GM18508 (cell line): ENCODE measurements around the gene DYNC1LI2.
"Not testable (repeated sequence)": the region's sequence is repeated elsewhere in the genome, so short reads cannot be mapped to it uniquely, and the experiment has no call there.

ENCODE experiments used
- ATAC-seq: cut with Tn5 transposase; IDR thresholded peaks from one replicate; pipeline ENCODE4 v1.9.1; 2021; ENCODE audit warnings: moderate number of reproducible peaks; ENCODE audit not compliant: insufficient read depth, unreplicated experiment

DYNC1LI2 gene

DNA sequence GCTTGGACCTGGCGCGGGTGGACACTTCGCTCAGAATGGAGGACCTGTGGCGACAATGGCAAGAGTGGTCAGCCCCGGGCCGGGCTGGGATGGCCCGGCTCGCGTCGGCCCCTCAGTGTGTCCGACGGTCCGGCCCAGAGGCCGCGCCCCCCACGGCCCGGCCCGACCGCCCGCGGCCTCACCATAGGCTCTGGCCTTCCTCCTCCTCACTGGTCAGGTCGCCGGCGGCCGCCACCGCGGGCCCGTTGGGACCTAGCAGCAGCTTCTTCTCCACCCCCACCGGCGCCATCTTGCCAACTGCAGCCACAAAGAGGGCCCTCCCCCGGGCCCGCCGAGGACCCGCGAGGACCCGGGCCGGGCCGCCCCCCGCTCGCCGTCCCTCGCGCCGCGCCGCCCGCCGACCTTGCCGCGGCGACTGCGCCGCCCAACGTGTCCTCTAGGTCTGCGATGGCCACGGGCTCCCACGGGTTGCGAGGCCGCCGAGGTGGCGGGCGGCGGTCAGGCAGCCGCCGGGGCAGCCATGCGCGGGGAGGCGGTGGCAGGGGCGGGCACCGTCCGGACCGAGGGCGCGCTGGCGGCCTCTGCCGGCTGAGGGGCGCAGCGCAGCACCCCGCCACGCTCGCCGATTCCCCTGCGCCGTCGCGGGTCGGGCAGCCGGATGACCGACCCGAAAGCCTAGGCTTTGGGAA is at the start of gene DYNC1LI2:
TSS of gene DYNC1LI2 (minus strand) at position 307 of the 689 bp plus-strand sequence. CDS start at position 289, 18 bp downstream.
- ATAC-seq = peak; percentile 50

DNA sequence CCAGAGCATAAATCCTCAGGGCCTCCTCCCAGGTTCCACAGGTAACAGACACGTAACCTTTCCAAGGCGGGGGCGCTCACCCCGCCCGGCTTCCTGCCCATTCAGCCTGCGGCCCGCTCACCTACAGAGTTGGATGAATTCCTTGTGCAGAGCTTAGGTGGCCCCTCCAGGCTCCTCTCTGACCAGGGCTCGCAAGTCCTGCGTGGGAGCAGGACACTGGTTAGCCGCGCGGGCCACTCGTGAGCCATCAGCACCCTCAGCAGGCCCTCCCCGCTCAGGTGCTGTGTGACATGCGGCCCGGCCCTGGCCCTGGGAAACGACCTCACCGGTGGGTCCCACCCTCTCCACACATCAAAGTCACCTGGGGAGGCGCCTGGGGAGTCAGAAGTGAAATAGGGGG is 49.4 kb upstream of the DYNC1LI2 start:
- no peak for ATAC-seq

DNA sequence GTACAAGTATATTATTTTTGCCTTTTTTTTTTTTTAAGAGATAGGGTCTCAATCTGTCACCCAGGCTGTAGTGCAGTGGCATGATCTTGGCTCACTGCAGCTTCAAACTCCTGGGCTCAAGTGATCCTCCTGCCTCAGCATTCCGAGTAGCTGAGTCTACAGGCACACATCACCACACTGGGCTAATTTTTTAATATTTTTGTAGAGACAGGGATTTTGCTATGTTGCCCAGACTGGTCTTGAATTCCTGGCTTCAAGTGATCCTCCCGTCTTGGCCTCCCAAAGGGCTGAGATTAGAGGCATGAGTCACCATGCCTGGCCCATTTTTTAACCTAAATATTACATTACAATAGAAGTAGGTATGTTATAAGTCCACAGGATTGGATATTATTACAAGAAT is 46.8 kb upstream of the DYNC1LI2 start:
- no peak for ATAC-seq

DNA sequence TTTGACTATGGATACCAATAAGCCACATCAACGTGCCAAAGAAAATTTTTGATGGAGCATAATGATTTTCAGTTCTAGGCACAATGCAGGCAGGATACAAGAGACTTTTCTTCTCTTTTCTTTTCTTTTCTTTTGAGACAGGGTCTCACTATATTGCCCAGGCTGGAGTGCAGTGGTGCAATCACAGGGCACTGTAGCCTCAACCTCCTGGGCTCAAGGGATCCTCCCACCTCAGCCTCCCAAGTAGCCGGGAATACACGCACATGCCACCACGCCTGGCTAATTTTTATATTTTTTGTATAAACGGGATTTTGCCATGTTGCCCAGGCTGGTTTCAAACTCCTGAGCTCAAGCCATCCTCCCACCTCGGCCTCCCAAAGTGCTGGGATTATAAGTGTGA is 42.6 kb upstream of the DYNC1LI2 start:
- ATAC-seq = not testable (repeated sequence)

DNA sequence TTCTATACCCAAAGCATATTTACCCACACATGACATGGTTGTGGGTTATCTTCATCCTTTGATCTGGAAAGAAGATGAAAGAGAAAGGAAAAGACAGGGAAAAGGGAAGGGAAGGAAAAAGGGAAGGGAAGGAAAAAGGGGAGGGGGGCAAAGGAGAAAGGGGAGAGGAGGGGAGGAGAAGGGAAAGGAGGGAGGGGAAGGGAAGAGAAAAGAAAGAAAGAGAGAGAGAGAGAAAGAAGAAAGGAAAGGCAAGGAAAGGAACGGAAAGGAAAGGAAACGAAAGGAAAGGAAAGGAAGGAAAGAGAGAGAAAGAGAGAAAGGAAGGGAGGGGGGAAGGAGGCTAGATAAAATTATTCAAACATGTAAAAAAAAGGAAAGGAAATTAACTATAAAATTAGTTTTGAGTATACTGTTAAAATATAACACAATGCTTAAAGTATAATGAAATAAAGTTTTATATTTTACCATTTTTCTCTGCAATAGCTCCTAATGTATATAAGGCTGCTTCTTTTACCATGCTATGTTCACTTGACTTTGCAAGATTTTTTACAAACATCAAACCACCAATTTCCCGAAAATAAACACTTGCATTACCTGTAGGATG is 38.8 kb upstream of the DYNC1LI2 start:
- no peak for ATAC-seq

DNA sequence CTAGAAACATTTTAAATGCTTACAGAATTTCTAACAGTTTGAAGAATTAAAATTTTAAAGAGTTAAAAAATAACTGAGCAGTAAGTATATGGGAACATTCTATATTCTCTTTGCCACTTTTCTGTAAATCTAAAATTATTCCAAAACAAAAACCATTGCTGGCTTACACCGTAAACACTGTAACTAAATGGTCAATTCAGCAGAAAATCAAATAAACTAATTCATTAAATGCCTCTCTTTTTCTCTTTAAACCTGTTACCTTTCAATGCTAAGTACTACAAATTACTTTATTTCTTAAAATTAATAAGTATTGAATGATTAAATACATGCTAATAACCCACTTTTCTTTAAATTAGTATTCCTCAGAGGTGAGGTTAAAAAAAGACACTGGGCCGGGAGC is 36.0 kb upstream of the DYNC1LI2 start:
- no peak for ATAC-seq

DNA sequence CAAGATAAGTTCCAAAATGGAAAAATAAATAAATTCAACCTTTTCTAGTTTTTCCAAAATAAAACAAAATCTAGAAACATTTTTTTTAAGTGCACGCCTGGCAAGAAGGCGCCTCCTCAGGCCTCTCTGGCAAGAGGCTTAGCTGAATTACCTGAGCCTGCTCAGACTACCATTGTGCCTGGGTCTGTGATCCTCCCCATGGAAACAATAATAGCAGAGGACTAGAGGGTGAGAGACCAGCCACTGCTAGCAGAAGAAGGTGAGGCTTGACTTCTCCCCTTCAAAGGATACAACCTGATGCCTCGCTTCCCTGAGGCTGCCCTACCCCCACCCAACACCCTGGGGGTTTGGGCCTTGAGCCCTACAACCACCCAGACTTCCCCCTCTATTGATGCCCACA is 35.1 kb upstream of the DYNC1LI2 start:
- ATAC-seq = no peak

DNA sequence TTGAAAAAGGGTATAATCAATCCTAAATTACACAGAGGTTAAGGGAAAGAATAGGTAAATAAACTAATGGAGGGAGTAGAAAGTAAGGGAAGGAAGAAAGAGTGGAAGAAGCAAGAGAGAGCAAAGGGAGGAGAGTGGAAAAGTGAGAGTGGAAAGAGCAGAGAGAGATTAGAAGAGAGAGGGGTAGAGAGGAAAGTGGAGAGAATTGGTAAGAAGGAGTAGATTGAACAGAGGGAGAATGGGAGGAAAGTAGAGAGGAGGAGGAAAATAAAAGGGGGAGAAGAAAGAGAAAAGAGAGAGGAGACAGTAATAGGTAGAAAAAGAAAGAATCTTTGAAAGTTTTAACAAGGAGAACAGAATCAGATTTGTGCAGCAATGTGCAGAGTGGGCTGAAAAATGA is 25.0 kb upstream of the DYNC1LI2 start:
- ATAC-seq = no peak

DNA sequence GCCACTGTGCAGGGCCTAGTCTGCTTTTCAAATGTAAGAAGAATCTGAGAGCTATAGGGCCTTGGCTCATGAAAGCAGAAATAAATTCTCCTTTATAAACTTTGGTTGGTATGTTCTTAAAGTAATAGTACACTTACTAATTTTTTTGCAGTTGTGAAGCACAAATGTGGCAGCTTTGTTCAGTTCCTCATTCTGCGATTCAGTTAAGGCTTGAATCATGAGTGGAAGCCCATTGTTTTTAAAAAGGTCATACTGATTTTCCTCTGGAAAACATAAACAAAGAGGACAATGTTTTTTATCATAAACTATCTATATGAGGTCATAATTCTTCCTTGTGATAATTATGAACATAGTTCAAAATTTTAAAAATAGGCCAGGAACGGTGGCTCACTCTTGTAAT is 23.6 kb upstream of the DYNC1LI2 start:
- ATAC-seq = no peak

DNA sequence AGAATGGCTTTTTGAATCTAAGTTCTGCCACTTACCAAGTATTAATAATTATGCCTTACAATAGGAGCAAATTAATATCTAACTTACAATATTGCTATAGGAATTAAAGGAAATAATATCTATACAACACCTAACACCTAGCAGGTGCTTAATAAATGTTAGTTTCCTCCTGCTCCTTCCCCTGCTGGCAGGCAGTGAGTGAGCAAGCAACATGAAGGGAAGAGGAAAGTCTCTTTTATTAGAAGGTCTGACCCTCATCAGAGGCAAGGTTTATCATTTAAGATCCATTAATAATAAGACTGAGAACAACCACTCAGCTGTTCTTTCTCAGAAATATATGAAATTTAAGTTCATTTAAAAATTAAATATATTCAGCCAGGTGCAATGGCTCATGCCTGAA is 6.7 kb upstream of the DYNC1LI2 start:
- no peak for ATAC-seq

DNA sequence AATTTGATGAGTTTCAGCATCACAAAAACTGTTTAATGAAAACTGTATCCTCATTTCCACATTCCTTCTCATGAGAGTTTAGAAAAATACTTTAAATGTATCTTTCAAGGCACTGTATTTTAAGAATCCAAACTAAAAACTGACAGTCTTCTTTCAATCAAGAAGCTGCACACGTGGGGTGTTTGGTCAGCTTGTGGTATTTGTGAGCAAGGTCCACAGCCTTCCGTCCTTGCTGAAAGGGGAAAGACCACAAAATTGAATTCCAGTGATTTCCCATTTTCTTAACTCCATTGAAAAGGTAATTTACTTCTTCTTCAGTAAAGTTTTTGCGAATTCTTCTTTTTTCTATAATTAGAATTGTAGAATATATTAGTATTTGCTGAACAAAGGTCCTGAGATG is 3.4 kb upstream of the DYNC1LI2 start:
- ATAC-seq = no peak

DNA sequence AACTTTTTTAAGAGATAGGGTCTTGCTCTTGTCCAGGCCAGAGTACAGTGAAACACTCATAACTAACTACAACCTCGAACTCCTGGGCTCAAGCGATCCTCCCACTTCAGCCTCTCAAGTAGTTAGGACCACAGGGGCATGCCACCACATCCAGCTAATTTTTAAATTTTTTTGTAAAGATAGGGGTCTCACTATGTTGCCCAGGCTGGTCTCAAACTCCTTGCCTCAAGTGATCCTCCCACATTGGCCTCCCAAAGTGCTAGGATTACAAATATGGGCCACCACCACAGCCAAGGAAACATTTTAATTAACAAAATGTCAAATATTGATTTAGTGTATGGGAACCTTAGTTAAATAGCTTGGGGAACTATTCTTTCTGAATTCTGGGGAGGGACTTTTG is 2.8 kb upstream of the DYNC1LI2 start:
- no peak for ATAC-seq

DNA sequence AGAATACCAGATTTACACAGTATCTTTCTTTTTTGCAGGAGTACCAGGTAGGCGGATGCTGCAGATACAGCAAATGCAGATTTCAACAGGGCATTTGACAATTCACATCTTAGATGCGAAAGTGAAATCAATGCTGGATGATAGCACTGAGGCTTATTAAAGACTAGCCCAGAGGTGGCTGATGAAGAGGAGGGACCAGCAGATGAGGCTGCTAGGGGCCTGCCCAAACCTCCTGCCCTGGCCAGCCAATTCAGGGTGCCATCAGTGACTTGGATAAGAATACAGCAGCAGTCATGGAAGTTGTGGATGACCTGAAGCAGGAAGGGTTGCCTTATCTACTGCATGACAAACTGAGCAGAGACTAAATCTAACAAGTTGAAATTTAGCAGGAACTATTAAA is 1.5 kb upstream of the DYNC1LI2 start:
- ATAC-seq = no peak

DNA sequence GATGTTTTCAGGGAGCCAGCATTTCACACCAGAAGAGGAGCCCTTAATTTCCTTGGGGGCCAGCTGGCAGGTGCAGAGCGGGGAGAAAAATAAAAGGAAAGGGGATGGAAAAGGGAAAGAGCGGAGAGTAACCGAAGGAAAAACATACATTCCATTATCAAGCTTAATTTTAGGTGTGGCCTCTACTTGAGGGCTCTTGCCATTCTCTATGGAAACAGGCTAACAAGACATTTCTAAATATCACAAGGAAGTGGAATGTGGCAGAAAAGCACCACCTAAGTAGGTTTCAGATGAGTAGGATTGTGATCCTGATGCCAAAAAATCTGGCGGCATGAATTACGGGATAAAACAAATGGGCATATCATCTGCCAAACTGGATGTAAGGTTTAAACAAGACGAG is 970 bp upstream of the DYNC1LI2 start:
- ATAC-seq = no peak

DNA sequence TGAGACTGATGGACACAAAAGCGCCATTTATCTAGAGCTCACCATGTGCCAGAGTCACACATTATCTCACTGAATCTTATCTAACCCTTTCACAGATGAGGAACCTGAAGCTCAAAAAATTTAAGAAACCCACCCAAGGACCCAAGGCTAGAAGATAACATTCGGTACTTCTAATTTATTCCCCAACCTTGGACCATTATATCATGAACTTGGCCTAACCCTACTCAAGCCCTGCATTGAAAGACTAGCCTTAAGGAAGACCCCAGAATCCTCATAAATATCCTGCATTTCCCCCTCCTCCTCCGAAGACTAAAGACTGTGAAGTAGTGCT is 548 bp upstream of the DYNC1LI2 start:
- ATAC-seq = no peak

DNA sequence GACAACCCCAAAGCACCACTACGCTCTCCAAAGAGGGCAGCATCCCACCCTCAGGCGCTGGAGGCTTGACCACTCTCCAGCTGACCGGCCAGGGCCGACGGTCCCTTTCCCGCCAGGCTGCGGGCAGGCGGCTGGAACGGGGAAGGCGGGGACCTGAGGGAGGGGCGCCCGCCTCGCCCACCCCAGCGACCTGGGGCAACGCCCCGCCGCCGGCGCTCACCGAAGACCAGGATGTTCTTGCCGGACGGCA is 431 bp downstream of the DYNC1LI2 start:
- ATAC-seq = no peak

DNA sequence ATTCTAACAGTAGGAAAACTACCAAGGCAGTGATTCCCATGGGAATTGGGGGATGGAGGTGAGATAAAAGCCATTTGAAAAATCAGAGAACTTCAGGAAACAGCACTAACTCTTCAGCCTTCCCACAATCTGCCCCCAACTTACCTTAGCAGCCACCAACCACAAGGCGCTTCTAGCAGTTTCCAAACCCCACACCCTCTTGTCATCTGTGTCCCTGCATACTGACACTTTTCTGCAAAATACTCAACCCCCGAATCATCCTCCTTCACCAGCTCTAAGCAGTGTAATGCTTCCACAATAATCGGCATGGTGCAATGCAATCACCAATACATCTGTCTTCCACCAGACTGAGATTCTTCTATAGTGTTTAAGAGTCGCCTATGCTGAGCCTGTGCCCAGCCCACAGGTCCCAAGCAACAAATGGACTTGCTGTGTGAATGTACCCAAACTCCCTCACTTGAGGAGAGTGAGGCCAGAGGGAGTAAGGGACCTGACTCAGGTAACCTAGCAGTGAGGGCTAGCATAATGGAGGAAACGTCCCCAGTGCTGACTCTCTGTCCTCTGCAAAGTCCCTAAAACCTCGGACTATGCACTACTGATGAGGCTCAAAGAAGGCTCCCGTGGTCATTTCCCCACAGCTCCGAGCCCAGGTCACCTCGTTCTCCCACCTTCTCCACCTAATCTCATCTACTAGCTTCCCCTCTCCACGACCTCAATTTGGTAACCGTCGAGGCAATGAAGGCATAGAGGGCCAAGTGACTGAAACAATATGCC is 943 bp downstream of the DYNC1LI2 start:
- no peak for ATAC-seq

DNA sequence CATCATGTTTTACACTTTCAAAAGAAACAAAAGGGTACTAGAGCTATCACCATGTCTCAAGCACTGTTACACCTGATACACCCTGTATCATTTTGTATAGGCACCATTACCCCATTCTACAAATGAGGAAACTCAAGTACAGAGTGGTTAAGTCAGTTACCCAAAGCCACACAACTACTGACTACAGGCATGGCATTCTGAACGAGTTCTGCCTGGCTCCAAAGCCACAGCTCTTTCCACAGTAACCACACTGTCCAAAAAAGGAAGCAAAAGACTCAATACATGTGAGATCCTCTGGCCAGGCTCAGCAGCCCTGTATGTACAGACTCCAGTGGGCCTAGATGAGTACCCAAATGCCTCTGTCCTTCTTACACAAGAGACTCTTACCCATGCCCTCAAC is 4.7 kb downstream of the DYNC1LI2 start:
- ATAC-seq = no peak

DNA sequence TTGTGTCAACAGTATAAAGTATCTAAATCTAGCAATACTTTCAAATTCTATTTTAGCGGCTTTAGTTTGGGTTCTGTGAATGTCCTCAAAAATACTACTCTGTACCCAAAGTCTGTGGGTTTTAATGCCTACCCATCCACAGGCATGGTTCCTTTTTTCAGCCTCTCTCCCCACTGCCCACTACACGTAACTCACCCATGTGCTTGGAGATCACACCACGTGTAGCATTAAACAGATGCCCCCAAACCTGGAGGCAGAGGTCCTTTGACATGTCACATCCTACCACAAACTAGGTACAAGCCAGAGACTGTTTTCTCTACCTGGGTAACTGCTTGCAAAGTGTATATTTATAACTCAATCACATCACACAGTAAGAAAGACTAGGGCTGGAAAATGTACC is 5.4 kb downstream of the DYNC1LI2 start:
- no peak for ATAC-seq

DNA sequence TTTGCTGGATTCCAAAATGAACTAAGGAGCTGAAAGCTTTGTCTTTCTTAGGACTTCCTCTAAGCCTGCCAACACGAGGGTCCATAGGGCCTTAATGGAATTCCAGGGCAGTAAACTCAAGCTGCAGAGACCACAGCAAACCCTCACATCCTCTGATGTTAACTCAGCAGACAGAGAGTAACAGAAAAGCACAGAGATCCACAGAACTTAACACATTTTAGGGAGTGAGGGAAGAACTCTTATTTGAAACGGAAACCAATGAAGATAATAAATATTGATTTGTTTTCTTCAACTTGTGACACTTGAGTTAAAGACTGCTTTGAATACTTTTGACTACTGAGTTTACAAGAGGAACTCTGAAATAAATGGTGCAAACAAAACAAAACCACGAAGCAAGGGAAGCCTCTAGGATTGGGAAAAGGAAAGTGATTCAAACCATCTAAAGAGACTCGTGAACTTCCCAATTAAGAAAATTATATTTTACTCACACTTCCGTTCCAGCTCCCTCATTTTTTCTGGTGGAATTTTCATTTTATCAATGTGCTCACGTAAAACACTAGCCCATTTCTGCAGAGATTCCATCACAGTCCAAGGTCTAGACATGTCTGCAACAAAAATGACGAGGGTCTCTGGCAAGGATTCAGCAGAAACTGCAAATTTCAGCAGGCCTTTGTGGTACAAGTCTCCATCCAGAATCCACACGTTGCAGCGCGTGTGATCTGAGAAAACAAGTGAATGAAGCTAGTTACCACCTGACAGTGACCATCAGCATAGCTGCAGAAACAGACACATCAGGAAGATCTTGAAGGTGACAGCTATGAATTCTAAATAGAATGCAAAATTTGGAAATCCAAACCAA is 9.2 kb downstream of the DYNC1LI2 start:
- ATAC-seq = no peak
